GM12878 (cell line): ENCODE measurements around the gene ABRACL. TPM values are rescaled to one million over a fixed set of nuclear protein-coding genes. Genes with fewer than 3 reads are reported as not detected.

ENCODE experiments used
- ATAC-seq: fragments of 200-7000 bp; cut with Tn5 transposase; 3 replicates; pipeline ENCODE4 v1.9.1; 2020; ENCODE audit warnings: mild to moderate bottlenecking, moderate library complexity
- BruUV-seq: library from RNA; stranded (reverse); fragments of 400-500 nt; replicated peaks from 2 replicates; lab custom pipeline; 2021; lab: Mats Ljungman, UMichigan
- CTCF ChIA-PET: fragments of 300-600 bp; sonication (Branson Sonifier 250); formaldehyde crosslinking; extraction: SDS; loops from one replicate; lab custom pipeline; 2021; ENCODE audit warnings: inconsistent platforms; lab: Yijun Ruan, JAX
- POLR2A ChIA-PET: fragments of 350-600 bp; formaldehyde crosslinking; extraction: SDS; loops from one replicate; lab custom pipeline; 2021; ENCODE audit warnings: inconsistent platforms; lab: Charles Lee
- RAD21 ChIA-PET: fragments of 300-600 bp; sonication (Branson Sonifier 250); formaldehyde crosslinking; loops from one replicate; lab custom pipeline; 2023; ENCODE audit warnings: antibody characterized with exemption; ENCODE audit not compliant: unreplicated experiment; lab: Charles Lee
- SMC1A ChIA-PET: fragments of 300-600 bp; sonication (Branson Sonifier 250); formaldehyde crosslinking; loops from one replicate; lab custom pipeline; 2023; ENCODE audit not compliant: unreplicated experiment, uncharacterized antibody; lab: Charles Lee
- DNase-seq: peaks from one replicate; pipeline ENCODE4 v3.0.0-alpha.2; 2011; ENCODE audit warnings: low read depth, low spot score
- FAIRE-seq: peaks from 3 replicates; lab custom pipeline; 2011; peaks lifted over from hg19 to GRCh38; lab: Jason Lieb, UNC
- H2AFZ ChIP-seq: 2 replicates; pipeline ENCODE4 v1.6.0; 2011; ENCODE audit warnings: low read depth, low read length, control low read depth; ENCODE audit not compliant: control insufficient read depth
- H3K27ac ChIP-seq: 2 replicates; pipeline ENCODE4 v1.5.1; 2011; ENCODE audit warnings: control low read depth; ENCODE audit not compliant: control insufficient read depth, insufficient read depth
- H3K27me3 ChIP-seq, 2 experiments: replicated peaks in 1 of 2; 2 replicates each; pipeline versions ENCODE4 v1.6.0 to v1.6.1; 2011; ENCODE audit warnings: low read length in 1 of 2; ENCODE audit not compliant: control insufficient read depth in 2 of 2, insufficient read depth in 2 of 2
- H3K36me3 ChIP-seq, 2 experiments: 2 replicates each; pipeline ENCODE4 v1.5.1; 2011; ENCODE audit warnings: low read length in 1 of 2; ENCODE audit not compliant: control insufficient read depth in 2 of 2, insufficient read depth in 2 of 2
- H3K4me1 ChIP-seq: 2 replicates; pipeline ENCODE4 v1.6.1; 2011; ENCODE audit warnings: mild to moderate bottlenecking, low read length, moderate library complexity, mixed read lengths; ENCODE audit not compliant: control insufficient read depth, insufficient read depth
- H3K4me2 ChIP-seq: 2 replicates; pipeline ENCODE4 v1.6.0; 2011; ENCODE audit warnings: control low read depth; ENCODE audit not compliant: control insufficient read depth, insufficient read depth
- H3K4me3 ChIP-seq: fragments of 200-600 bp; sonication (generic); 2 replicates; pipeline ENCODE4 v1.5.1; 2016
- H3K79me2 ChIP-seq: 2 replicates; pipeline ENCODE4 v1.6.0; 2011; ENCODE audit warnings: low read length; ENCODE audit not compliant: control insufficient read depth, insufficient read depth
- H3K9ac ChIP-seq: 2 replicates; pipeline ENCODE4 v1.8.0; 2011; ENCODE audit warnings: low read length, control low read depth, mixed read lengths; ENCODE audit not compliant: control insufficient read depth, insufficient read depth
- H3K9me3 ChIP-seq: replicated peaks from 3 replicates; pipeline ENCODE4 v1.5.1; 2011; ENCODE audit warnings: mild to moderate bottlenecking, low read length; ENCODE audit not compliant: control insufficient read depth, insufficient read depth
- H4K20me1 ChIP-seq: 2 replicates; pipeline ENCODE4 v1.6.0; 2011; ENCODE audit not compliant: control insufficient read depth, insufficient read depth
- CHD1 ChIP-seq: IDR thresholded peaks from 2 replicates; pipeline ENCODE4 v1.6.1; 2012; ENCODE audit warnings: low read depth, low read length, improper control_type of control experiment
- CREB1 ChIP-seq: IDR thresholded peaks from 2 replicates; pipeline ENCODE4 v1.6.1; 2012; ENCODE audit warnings: low read depth, mild to moderate bottlenecking, inconsistent platforms
- IRF4 ChIP-seq: IDR thresholded peaks from 2 replicates; pipeline ENCODE4 v1.6.1; 2011; ENCODE audit warnings: low read depth, low read length
- NFIC ChIP-seq: IDR thresholded peaks from 2 replicates; pipeline ENCODE4 v1.6.1; 2012; ENCODE audit warnings: low read depth, mild to moderate bottlenecking, inconsistent platforms, low read length, moderate library complexity
- NRF1 ChIP-seq: conservative IDR thresholded peaks from 2 replicates; pipeline ENCODE4 v1.6.1; 2011; ENCODE audit warnings: mild to moderate bottlenecking, low read depth, low read length, improper control_type of control experiment
- PML ChIP-seq: IDR thresholded peaks from 2 replicates; pipeline ENCODE4 v1.6.1; 2012; ENCODE audit warnings: low read length, inconsistent platforms
- RB1 ChIP-seq: fragments of 450-650 bp; formaldehyde crosslinking; IDR thresholded peaks from 2 replicates; pipeline ENCODE4 v1.6.1; 2017; ENCODE audit warnings: mild to moderate bottlenecking, borderline replicate concordance
- SIX5 ChIP-seq: IDR thresholded peaks from 2 replicates; pipeline ENCODE4 v1.6.1; 2011; ENCODE audit warnings: mild to moderate bottlenecking, low read depth, low read length, moderate library complexity; ENCODE audit not compliant: severe bottlenecking
- SMAD1 ChIP-seq: fragments of 450-650 bp; IDR thresholded peaks from 2 replicates; pipeline ENCODE4 v1.6.1; 2018; ENCODE audit warnings: mild to moderate bottlenecking, low read depth; ENCODE audit not compliant: partially characterized antibody
- WGBS: methylation state at CpG from one replicate; pipeline ENCODE4 v1.1.6; 2016; ENCODE audit warnings: low lambda C conversion rate; ENCODE audit not compliant: insufficient replicate concordance, insufficient coverage; ENCODE audit errors: missing lambda C conversion rate; 5-methylcytosine and 5-hydroxymethylcytosine counted together
- in situ Hi-C: fragments of 300-500 bp; cut with MboI; formaldehyde crosslinking; loops from 9 replicates; pipeline ENCODE4 v1.14.3; 2018; ENCODE audit warnings: mixed read lengths
- intact Hi-C: fragments of 100-400 bp; cut with micrococcal nuclease; formaldehyde crosslinking; loops from one replicate; pipeline ENCODE4 v1.14.2; 2022; ENCODE audit not compliant: unreplicated experiment
- polyA plus RNA-seq, 11 experiments: library from polyadenylated mRNA; depleted of rRNA in 4 of 11; unstranded in 6 of 11; stranded (reverse) in 5 of 11; fragments of >200 nt; fragmentation: Nextera tagmentation in 4 of 11; fragmentation: Illumina TruSeq in 1 of 11; extraction: Ambion mirVana in 4 of 11; extraction: Trizol in 1 of 11; gene quantifications; 1 replicate in 1 of 11; 2 replicates in 10 of 11; pipeline versions ENCODE4 v1.2.1 to v1.2.3, GENCODE V29; 2011 to 2016; ENCODE audit warnings: inconsistent platforms in 2 of 11, missing spikeins in 2 of 11, low read depth in 1 of 11
- total RNA-seq, 4 experiments: library from RNA; depleted of rRNA in 3 of 4; stranded (reverse); fragments of >200 nt in 3 of 4; fragmentation: Illumina TruSeq in 1 of 4; extraction: Trizol in 1 of 4; gene quantifications; 2 replicates each; pipeline versions ENCODE4 v1.2.1 to v1.2.3, GENCODE V29; 2013 to 2021
- TF ChIP-seq, protein P1 (sequence below): fragments of 450-650 bp; IDR thresholded peaks from 2 replicates; pipeline ENCODE4 v1.6.1; 2017; ENCODE audit warnings: antibody characterized with exemption, mild to moderate bottlenecking, moderate library complexity
- TF ChIP-seq, protein P2 (sequence below): fragments of 450-650 bp; IDR thresholded peaks from 2 replicates; pipeline ENCODE4 v1.6.1; 2016; ENCODE audit warnings: mild to moderate bottlenecking, moderate library complexity, borderline replicate concordance
- TF ChIP-seq, protein P3 (sequence below): IDR thresholded peaks from 2 replicates; pipeline ENCODE4 v1.6.1; 2011; ENCODE audit warnings: mild to moderate bottlenecking, low read depth, low read length, moderate library complexity; ENCODE audit not compliant: insufficient replicate concordance

Gene ABRACL
- total and polyA plus RNA-seq, 10 of the 15 experiments (the other 5 are each of a cell fraction or from before 2014, with no cell fraction given): 111 to 647 (median 192) TPM

DNA sequence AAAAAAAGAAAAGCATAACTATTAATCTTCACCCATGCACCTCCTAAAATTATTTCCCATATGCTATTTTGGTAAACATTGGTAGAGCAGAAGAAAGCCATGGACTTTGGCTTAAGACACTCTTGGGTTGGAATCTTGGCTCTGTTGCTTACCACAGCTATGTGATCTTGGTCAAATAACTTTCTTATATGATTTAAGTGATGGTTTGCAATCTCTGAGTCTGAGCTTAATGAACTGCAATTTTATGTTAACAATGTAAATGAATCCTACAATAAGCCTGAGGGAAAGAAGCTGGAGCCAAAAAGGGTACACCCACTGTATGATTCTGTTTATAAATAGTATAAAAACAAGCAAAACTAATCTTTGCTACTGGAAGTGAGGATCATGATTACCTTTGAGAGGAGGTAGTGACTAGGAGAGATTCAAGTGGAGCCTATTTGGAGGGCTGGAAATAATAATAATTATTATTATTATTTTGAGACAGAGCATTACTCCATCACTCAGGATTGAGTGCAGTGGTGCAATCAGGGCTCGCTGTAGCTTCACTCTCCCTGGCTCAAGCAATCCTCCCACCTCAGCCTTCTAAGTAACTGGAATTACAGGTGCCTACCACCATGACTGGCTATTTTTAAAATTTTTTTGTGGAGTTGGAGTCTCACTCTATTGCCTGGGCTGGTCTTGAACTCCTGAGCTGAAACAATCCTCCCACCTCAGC, 34.5 kb downstream of the ABRACL start (continued):
- TF ChIP-seq, protein P1, sequence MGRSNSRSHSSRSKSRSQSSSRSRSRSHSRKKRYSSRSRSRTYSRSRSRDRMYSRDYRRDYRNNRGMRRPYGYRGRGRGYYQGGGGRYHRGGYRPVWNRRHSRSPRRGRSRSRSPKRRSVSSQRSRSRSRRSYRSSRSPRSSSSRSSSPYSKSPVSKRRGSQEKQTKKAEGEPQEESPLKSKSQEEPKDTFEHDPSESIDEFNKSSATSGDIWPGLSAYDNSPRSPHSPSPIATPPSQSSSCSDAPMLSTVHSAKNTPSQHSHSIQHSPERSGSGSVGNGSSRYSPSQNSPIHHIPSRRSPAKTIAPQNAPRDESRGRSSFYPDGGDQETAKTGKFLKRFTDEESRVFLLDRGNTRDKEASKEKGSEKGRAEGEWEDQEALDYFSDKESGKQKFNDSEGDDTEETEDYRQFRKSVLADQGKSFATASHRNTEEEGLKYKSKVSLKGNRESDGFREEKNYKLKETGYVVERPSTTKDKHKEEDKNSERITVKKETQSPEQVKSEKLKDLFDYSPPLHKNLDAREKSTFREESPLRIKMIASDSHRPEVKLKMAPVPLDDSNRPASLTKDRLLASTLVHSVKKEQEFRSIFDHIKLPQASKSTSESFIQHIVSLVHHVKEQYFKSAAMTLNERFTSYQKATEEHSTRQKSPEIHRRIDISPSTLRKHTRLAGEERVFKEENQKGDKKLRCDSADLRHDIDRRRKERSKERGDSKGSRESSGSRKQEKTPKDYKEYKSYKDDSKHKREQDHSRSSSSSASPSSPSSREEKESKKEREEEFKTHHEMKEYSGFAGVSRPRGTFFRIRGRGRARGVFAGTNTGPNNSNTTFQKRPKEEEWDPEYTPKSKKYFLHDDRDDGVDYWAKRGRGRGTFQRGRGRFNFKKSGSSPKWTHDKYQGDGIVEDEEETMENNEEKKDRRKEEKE: no peak
- no peak for TF ChIP-seq SMAD1
- no peak for TF ChIP-seq NFIC

DNA sequence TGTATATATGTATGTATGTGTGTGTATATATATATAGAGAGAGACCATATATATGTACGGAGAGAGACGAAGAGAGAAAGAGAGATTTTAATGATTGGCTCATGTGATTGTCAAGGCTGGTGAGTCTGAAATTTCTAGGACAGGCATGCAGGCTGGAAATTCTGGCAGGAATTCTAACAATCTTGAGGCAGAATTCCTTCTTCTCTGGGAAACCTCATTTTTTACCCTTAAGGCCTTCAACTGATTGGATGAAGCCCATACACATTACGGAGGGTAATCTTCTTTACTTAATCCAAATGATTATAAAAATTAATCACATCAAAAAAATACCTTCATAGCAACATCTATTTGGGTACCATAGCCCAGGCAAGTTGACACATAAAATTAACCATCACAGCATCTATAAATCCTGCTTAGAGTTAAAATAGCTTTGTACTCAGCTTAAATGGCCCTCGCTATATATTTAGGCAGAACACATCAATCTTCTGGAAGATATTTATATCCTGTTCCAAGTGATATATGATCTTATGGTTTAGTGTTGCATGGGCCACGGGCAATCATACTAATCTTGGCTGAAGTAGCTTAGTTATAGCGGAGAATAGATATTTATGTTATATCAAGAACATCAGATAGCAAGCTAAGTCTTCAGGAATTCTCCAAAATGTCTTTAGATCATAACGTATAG, 36.6 kb downstream of the ABRACL start:
- ChIA-PET POLR2A (no interaction called here), RAD21 (no interaction called here), SMC1A (interaction anchor here (1.5 kb wide), 1 partner anchor 11 kb away, joined by 5 read pairs; no protein-coding TSS in a partner anchor), CTCF (interaction anchor here (0.6 to 1.7 kb wide), 3 partner anchors 10 to 249 kb away, joined by 3 to 6 read pairs (median 4); no protein-coding TSS in a partner anchor)
- H3K79me2 ChIP-seq: no peaks in the 10 kb centered on the region
- ATAC-seq (no peak), FAIRE-seq (no peak), DNase-seq (no peak)
- in situ Hi-C loops (no loop called here), intact Hi-C loops (no loop called here)
- H3K27ac ChIP-seq: no peak overlapping the region
- H3K4me2 ChIP-seq: no peak overlapping the region
- TF ChIP-seq IRF4 (no peak), RB1 (no peak), NRF1 (no peak), SIX5 (no peak), PML (no peak), CREB1 (no peak), CHD1 (no peak)
- TF ChIP-seq, protein P2, sequence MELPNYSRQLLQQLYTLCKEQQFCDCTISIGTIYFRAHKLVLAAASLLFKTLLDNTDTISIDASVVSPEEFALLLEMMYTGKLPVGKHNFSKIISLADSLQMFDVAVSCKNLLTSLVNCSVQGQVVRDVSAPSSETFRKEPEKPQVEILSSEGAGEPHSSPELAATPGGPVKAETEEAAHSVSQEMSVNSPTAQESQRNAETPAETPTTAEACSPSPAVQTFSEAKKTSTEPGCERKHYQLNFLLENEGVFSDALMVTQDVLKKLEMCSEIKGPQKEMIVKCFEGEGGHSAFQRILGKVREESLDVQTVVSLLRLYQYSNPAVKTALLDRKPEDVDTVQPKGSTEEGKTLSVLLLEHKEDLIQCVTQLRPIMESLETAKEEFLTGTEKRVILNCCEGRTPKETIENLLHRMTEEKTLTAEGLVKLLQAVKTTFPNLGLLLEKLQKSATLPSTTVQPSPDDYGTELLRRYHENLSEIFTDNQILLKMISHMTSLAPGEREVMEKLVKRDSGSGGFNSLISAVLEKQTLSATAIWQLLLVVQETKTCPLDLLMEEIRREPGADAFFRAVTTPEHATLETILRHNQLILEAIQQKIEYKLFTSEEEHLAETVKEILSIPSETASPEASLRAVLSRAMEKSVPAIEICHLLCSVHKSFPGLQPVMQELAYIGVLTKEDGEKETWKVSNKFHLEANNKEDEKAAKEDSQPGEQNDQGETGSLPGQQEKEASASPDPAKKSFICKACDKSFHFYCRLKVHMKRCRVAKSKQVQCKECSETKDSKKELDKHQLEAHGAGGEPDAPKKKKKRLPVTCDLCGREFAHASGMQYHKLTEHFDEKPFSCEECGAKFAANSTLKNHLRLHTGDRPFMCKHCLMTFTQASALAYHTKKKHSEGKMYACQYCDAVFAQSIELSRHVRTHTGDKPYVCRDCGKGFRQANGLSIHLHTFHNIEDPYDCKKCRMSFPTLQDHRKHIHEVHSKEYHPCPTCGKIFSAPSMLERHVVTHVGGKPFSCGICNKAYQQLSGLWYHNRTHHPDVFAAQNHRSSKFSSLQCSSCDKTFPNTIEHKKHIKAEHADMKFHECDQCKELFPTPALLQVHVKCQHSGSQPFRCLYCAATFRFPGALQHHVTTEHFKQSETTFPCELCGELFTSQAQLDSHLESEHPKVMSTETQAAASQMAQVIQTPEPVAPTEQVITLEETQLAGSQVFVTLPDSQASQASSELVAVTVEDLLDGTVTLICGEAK: no peak
- TF ChIP-seq, protein P3, sequence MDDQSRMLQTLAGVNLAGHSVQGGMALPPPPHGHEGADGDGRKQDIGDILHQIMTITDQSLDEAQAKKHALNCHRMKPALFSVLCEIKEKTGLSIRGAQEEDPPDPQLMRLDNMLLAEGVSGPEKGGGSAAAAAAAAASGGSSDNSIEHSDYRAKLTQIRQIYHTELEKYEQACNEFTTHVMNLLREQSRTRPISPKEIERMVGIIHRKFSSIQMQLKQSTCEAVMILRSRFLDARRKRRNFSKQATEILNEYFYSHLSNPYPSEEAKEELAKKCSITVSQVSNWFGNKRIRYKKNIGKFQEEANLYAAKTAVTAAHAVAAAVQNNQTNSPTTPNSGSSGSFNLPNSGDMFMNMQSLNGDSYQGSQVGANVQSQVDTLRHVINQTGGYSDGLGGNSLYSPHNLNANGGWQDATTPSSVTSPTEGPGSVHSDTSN: no peak
- 59% methylated on average over 7 of the region's 7 CpGs for WGBS
- H3K9ac ChIP-seq: no peak overlapping the region
- H2AFZ ChIP-seq: no peak overlapping the region
- H3K4me1 ChIP-seq: no peaks in the 10 kb centered on the region
- no peaks in the 10 kb centered on the region for H3K9me3 ChIP-seq
- H3K27me3 ChIP-seq: no peaks in the 10 kb centered on the region
- H3K4me3 ChIP-seq: no peak overlapping the region
- no peaks in the 10 kb centered on the region for H3K36me3 ChIP-seq
- H4K20me1 ChIP-seq: no peaks in the 10 kb centered on the region
- no TSS peak for BruUV-seq
